IMR-90 (cell line): ENCODE data around the gene MTM1.

Source experiments
- CTCF ChIP-seq: conservative IDR thresholded peaks from 2 replicates; pipeline ENCODE4 v1.5.1; 2012; ENCODE audit warnings: mild to moderate bottlenecking, low read depth, low read length, improper control_type of control experiment
- FOS ChIP-seq: fragments of 150-350 bp; IDR thresholded peaks from 2 replicates; pipeline ENCODE4 v1.6.1; 2016; ENCODE audit warnings: low read depth, low read length
- MAFK ChIP-seq: IDR thresholded peaks from 2 replicates; pipeline ENCODE4 v1.6.1; 2012; ENCODE audit warnings: low read depth, low read length, improper control_type of control experiment
- MAZ ChIP-seq: IDR thresholded peaks from 2 replicates; pipeline ENCODE4 v1.6.1; 2012; ENCODE audit warnings: low read depth, mild to moderate bottlenecking, low read length, improper control_type of control experiment, moderate library complexity, borderline replicate concordance
- NFE2L2 ChIP-seq: fragments of 150-350 bp; IDR thresholded peaks from 2 replicates; pipeline ENCODE4 v1.6.1; 2016; ENCODE audit warnings: low read depth, mild to moderate bottlenecking, low read length
- POLR2A ChIP-seq: IDR thresholded peaks from 2 replicates; pipeline ENCODE4 v1.6.1; 2012; ENCODE audit warnings: mild to moderate bottlenecking, low read depth, low read length
- RAD21 ChIP-seq: IDR thresholded peaks from 2 replicates; pipeline ENCODE4 v1.6.1; 2012; ENCODE audit warnings: low read length, improper control_type of control experiment
- RCOR1 ChIP-seq: IDR thresholded peaks from 2 replicates; pipeline ENCODE4 v1.6.1; 2012; ENCODE audit warnings: mild to moderate bottlenecking, low read length, improper control_type of control experiment; ENCODE audit not compliant: insufficient replicate concordance
- RFX5 ChIP-seq: IDR thresholded peaks from 2 replicates; pipeline ENCODE4 v1.8.0; 2012; ENCODE audit warnings: low read depth, mild to moderate bottlenecking, low read length, moderate library complexity
- SMC3 ChIP-seq: fragments of 150-350 bp; IDR thresholded peaks from 2 replicates; pipeline ENCODE4 v1.6.1; 2016; ENCODE audit warnings: low read depth, mild to moderate bottlenecking, antibody characterized with exemption, low read length, moderate library complexity

DNA sequence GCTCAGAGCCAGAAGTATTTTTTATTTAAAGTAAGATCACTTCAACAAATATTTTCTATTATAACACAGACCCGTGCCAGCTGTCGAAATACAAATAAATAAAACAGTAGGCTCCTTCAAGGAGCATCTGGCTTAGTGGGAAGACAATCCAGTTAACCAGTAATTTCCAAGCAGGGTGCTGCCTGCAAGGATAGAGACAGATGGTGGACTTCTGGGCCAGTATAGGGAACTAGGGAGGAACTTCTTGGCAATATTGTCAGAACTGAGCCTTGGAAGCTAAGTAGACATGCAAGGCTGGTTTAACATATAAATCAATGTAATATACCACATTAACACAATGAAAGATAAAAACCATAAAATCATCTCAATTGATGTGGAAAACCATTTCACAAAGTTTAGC lies 107.8 kb downstream of the MTM1 start:
- TF ChIP-seq CTCF (no peak), POLR2A (no peak), MAFK (no peak), MAZ (no peak), FOS (no peak), RFX5 (no peak), NFE2L2 (no peak), SMC3 (no peak), RAD21 (no peak), RCOR1 (no peak)
